OCI-M2 (cell line): ENCODE data around the gene TNFRSF25.
"Not testable (repeated sequence)": the region's sequence is repeated elsewhere in the genome, so short reads cannot be mapped to it uniquely, and the experiment has no call there.

Experiments used
- DNase-seq: peaks from one replicate; lab custom pipeline; 2025; ENCODE audit not compliant: unreplicated experiment; lab: John Stamatoyannopoulos, UW

TNFRSF25 gene

DNA sequence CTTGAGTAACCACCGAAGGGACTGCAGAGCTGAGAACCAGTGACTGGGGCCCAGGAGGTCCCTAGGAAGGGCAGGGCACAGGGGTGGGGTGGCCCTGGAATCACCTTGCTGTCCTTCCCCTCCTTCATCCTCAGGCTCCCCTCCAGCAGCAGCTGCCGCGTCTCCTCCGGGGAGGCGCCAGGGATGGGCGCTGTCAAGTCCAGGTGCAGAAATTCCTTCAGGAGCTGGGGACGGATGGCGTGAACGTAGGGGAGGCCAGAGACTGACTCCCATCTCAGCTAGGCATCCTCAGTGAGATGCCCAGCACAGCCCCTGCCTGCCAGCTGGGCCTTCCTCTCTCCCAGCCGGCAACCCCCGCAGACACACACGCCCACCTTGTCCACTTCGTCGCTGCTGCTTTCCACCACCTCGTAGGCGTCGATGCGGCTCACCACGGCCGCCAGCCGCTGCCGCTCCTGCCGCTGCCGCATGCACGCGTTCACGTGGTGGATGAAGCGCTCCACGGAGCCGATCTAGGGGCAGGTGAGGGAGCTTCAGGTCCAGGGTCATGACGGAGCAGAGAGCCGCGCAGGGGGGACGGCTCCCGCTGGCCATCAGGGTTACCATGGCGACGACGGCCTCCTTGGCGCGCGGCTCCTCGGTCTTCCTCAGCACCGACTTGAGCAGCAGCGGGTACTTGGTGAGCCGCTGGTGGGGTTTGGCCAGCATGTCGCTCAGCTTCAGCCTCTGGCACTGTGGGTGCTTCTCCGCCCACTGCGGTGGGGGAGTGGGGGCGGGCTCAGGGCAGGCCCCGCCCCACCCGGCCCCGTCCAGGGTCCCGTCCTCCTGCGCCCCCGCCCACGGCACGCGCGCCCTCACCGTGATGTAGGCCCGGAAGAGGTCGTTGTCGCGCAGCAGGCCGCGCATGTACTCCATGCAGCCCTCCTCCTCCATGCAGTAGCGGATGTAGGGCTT lies 4.4 kb upstream of the TNFRSF25 start:
- no peak for DNase-seq

DNA sequence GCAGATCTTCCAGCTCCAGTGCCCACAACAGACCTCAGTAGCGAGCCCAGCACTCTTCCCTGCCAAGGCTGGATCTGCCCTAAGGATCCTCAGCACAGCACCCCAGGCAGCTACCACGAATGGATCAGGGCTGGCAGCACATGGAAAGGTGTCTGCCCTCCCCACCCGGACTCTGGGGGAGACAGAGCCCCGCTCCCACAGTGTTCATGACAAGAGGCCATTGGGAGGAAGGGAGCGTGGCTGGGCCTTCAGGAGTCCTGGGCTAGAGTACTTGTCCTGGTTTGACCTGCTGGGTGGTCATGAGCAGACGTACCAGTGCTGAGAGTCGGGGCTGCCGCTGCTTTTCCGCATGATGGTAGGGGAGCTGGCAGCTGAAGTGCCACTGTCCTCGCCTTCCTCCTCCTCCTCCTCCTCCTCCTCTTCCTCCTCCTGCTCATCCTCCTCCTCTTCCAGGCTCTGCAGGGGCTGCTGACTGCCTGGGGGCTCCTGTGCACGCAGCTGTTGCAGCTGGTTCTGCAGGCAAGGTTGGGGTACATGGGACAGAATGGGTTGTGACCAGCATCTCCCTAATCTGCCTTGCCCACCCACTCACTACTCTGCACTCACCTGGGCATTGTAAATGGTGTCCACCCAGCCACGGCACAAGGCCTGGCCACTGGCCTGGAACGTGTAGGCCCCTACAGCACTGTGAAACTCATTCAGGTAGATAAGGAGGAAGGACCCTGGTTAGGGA lies 2.9 kb upstream of the TNFRSF25 start:
- DNase-seq, result no peak

DNA sequence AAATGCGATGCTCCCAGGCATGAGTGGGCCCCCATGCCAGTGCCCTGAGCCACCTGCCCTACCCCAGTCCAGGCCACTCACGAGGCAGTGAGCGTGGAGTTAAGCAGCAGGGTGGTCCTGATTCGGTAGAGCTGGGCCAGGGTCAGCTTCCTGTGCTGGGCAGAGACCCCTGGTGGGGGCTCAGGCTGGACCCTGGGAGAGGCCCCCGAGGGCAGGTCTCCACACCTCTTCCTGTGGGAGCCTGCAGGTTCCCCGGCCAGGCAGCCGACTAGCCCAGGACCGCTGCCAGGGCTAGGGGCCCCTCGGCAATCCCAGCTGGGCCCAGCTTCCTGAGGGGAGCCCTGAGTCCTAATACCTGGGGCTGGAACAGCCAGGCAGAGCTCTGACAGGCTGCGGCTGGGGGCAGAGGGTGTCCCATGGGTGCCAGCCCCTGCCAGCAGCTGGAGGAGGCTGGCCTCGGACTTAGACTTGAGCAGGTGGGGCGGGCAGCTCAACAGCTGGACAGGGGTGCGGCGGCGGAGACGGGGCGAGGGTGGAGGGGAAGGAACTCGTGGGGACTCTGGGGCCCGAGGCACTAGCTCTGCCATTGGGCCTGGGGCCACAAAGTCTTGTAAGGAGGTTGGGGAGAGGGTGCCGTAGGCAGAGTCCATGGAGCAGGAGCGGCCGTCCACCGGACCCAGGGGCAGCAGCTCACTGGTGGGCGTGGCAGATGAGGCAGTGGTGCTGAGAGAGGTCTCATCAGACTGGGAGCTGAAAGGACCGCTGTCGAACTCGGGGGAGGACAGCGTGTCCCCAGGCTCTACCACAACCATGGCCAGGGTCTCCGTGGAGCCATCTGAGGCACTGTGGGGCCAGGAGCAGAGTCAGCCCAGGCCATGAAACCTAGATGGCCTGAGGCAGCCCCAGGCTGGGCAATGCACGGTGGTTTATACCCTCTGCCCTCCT lies 2.0 kb upstream of the TNFRSF25 start:
- no peak for DNase-seq

DNA sequence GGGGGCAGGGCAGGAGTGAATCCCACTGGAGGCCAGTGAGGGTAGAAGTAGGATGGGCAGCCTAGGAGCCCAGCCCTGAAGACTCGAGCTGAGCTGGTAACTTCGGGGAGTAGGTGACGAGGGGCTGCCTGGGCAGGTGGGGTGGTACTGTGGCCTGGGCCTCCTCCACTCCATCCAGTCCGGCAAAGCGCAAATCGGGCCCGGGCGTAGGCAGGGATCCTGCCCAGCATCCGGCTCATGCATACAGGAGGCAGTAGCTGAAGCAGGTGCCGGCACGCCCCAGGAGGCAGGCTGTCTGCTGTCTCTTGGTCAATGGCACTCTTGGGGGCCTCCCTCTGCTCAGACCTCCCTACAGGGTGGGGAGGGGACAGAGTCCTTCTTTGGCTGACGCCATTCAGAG lies 1.3 kb upstream of the TNFRSF25 start:
- no peak for DNase-seq

DNA sequence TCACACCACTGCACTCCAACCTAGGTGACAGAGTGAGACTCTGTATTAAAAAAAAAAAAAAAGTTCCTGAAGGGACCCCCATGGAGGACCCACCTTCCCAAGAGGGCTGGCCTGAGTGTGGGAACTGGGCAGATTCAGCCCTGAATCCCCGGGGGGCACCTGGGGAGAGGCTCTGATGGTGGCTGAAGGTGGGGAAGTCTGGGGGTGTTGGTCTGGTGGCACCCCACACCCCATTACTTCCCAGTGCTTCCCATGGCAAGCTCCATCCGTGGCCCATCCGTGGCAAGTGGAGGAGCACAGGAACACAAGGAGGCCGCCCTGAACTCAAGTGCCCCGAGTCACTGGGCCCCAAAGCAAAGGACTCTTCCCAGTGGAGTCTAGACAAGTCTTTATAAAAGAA lies 778 bp upstream of the TNFRSF25 start:
- no peak for DNase-seq

DNA sequence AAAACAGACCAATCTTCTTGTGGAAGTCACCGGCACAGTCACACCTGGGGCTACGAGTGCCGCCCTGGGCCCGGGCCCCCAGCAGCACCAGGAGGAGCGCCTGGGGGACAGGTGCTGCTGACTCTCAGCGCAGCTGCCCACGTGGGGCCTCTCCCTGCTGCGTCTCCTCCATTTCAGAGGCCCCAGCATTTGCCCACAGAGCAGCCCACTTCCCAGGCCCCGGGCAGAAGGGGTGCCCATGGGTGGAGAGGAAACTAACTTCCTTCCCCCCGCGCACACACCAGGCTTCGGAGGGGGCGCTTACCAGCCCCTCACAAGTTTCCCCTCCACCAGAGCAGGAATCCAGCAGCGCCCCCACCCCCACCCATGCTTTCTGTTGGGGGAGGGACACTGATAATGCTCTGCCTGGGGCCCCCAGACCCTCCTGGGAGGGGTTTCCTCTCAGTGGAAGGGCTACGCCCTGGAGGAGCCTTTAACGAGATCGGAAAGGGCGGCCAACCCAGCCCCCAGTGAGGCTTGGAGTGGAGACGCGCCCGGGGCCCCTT lies 440 bp downstream of the TNFRSF25 start:
- no peak for DNase-seq

DNA sequence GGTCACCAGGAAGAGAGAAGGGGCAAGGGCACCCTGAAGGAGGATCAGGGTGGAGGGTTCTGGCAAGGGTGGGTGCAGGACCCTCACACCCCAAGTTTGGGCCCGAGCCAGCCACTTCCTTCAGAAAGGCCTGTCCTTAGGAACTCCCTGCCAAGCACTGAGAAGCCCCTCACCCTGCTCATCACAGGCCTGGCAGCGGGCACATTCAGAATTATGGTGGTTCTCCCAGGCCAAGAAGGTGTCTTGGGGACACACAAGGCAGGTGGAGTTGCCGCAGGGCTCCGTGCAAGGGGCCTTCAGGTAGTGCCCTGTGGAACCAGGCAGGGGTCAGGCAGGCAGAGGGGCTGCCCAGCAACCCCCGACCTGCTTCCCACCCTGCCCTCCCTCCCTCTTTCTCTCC lies 1.1 kb downstream of the TNFRSF25 start:
- no peak for DNase-seq

DNA sequence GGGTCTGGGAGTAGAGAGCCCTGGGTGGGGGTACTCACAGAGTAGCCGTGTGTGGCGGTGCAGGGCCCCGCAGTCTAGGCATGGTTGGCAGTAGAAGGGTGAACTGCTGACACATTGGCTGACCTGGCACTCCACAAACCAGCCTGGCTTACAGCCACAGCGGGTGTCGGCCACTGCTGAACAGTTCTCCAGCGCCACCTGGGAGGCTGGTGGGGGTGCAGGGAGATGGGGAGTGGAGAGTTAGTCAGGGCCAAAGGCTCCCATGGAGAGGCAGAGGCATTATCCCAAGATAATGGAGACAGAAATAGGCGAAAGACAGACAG lies 1.5 kb downstream of the TNFRSF25 start:
- DNase-seq, result no peak

DNA sequence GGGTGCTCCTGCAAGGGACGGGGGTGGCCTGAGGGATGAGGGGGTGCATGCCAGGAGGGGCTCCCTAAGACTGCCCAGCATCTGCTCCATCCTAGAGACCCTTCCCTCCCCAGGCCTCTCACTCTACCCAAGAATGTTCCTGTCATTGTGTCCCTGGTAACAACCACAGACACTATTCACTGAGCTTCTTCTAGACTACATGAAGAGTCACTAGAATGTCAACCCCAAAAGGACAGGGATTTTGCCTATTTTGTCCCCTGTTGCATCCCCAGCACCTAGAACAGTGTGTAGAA lies 2.9 kb downstream of the TNFRSF25 start:
- DNase-seq, result no peak

DNA sequence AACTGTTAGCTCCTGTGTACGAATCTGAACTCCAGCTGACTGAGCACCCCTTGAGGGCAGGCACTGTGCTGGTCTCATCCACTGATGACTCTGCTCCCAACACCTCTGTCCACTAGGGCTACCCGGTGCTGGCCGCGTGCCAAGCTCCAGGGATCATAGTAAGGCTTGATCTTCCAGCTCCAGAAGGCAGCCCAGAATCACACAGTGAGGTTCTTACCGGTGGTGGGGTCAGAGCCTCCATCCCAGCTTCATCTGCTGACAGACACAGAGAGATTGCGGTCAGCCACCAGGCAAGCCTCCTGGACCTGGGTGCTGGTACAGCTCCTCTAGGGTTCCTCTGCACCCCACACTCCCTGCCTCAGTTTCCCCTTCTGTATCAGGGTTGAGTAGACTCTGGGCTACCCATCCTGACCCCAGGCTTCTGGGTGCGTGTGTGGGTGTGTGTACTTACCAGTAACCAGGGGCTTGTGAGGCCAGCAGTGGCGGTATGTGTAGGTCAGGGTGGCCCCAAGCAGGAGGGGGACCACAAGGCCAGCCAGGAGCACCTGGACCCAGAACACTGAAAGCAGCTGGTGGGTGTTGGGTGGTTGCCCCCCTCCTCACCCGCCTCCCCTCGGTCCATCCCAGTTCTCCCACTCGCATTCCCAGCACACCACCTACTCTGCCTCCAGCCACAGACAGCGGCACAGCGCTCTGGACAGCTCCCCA lies 3.4 kb downstream of the TNFRSF25 start:
- DNase-seq, result no peak

DNA sequence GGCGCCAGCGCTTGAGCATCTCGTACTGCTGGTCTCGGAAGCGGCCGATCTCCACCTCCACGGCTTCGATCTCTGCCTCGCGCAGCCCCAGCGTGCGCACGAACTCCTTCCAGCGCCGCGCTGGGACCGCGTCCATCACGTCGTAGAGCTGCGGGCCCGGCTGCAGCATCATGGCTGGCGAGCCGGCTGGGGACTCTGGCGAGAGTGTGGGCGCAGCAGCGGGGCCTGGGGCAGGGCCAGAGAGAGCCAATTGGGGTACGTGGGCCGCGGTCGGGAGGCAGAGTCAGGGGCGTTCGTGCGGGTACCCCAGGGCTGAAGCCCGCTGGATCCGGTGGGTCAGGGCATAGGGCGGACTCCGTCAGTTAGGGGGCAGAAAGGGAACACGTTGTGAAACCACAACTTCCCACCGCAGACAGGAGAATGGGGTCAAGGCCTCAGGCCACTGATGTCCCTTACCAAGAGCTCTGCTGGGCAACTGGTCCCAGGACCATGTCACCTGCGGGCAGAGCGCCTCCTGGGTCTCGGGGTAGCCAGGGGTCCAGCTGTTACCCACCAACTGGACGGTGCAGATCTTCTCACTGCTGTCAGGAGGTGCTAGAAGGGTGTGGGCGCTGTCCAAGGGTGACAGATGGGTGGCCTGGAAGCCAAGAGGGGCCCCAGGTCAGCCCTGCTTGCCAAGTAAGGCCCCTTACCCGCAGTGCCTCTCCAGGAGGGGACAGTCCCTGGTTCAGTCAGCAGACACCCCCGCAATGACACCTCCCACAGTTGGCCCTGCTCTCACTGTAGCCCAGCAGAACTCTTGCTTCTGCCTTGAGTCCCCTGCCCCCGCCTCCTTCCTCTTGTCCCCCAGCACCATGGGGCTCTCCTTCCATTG lies 4.2 kb downstream of the TNFRSF25 start:
- DNase-seq, result no peak

DNA sequence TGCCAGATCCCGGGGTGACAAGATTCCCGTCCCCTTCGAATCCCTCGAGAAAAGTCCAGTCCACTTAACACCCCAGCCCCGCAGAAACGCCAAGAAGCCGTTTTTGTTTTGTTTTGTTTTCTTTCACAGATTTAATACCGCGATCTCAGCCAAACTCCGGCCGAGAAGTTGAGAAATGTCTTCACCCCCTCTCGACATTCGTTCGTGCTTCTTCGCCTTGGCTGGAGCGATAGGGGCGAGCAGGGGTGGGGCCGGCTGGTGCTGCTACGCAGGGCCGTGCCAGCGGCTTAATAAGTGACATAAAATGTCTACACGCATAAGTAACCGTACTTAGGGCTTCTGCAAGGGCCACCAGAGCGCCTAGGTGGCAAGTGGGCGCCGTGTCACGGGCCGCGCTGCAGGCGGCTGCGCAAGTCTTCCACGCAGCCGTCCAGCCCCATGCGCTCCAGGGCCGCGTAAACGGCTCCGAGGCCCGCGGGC lies 4.9 kb downstream of the TNFRSF25 start:
- no peak for DNase-seq

DNA sequence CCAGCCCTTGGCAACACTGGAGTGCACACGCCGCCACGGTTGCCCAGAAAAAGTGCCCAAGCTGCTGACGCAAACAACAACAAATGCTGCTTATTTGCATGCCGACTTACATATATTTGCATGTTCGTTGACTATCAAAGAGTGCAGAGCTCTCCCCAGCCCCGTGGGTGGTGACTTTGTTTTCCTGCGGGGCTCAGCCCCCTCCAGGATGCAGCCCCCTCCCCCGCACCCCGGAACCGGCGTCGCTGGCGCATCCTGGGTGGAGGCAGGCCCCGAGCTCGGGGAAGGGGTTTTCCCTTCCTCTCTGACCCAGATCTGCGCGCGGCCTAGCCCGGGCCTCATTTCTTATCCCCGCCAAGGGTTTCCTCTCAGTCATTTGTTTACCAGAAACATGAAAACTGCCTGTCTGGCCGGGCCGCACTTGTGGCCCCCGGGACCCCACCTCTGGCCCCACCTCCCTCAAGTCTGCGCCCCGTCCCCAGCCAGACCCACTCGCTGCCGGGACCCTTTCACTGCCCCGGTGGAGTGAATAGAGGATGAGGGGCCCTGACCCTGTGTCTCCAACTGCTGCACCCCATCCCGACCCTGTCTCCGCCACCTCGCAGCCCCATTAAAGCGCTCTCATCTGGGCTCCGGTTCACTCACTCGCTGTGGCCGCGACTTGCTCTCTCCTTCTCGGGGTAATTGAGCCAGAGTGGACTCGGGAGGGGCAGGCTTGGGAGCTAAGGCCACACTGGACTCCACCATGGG lies 5.5 kb downstream of the TNFRSF25 start:
- DNase-seq, result no peak

DNA sequence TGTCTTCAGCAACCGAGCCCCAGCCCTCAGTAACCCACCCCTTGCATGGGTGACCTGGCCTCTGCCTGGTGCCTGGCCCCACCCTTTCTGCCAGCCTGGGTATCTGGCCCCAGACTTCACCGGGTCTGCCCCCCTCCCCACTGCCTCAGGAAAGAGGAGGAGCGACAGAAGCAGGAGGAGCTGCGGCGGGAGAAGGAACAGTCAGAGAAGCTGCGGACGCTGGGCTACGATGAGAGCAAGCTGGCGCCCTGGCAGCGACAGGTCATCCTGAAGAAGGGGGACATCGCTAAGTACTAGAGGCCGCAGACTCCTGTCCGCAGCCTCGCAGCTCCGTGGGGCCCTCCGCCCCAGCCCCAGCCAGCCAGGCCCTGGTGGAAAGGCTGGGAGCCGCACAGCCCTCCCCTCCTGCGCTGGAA lies 6.1 kb downstream of the TNFRSF25 start:
- no peak for DNase-seq

DNA sequence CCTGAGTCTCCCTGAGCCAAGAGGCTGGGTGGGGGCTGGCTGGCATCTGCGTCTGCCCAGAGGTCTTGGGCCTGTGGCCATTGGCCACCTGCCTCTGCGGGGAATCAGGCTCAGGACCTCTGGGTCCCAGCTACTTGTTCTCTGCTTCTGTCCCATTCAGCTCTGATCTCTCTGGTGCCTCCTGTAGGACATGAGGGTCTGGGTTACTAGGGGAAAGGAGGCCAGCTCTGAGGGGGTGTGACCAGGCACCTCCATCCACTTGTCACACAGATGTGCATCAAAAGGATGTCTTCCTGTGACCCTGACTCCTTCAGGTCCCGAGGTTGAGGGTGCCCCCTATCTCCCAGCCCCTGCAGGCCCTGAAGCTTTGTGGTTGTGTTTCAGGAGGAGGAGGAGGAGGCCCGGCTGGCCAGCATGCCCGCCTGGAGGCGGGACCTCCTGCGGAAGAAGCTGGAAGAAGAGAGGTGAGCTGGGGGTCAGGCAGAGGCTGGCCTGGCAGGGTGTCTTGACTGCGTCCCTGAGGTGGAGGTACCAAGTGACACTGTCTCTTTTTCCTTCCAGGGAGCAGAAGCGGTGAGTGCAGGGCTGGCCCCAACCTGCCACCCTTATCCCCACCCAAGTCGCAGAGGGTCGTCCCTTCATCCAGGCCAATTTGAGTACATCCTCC lies 9.0 kb downstream of the TNFRSF25 start:
- no peak for DNase-seq

DNA sequence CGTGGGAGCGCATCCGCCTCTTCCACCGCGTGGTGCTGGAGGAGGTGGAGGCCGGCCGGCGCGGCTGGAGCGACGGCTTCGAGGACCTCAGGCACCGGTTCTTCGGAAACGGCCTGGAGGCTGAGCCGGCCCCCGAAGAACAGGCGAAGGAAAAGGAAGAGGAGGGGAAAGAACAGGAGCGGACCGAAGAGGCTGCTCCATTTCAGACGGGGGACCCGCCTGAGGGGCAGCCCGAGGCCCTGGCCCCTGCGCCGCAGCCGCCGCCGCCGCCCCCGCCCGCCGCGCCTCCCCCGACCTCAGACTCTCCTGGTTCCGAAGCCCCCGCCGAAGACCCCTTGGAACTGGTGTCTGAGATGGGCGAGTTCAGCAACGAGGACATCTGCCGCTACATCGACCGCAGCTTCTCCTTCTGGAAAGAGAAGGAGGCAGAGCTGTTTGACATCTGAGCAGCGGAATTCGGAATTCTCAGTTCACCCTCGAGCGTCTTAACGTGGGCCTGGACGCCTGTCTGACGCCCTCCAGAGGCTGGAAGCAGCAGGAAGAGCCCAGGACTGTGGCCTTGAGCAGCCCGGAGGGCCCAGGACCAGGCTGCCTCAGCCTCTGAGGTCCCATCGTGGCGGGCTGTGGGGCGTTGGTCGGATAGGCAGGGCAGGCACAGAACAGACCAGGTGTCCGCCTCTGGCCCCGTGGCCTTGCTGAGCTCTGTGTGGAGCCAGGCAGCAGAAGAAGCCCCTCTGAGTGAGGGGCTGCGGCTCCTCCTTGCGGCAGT lies 10.0 kb downstream of the TNFRSF25 start:
- DNase-seq, result not testable (repeated sequence)
